Activated CD4-positive, alpha-beta T cell treated with anti-CD3 and anti-CD28 coated beads, Interleukin-2, amount 50 U/mL, for 1 hour (primary cell): ENCODE results near the gene DDIAS.
"Not testable (repeated sequence)": the region's sequence is repeated elsewhere in the genome, so short reads cannot be mapped to it uniquely, and the experiment has no call there.

Experiments
- DNase-seq: peaks from one replicate; pipeline ENCODE4 v3.0.0-alpha.2; 2020

The DDIAS gene, protein sequence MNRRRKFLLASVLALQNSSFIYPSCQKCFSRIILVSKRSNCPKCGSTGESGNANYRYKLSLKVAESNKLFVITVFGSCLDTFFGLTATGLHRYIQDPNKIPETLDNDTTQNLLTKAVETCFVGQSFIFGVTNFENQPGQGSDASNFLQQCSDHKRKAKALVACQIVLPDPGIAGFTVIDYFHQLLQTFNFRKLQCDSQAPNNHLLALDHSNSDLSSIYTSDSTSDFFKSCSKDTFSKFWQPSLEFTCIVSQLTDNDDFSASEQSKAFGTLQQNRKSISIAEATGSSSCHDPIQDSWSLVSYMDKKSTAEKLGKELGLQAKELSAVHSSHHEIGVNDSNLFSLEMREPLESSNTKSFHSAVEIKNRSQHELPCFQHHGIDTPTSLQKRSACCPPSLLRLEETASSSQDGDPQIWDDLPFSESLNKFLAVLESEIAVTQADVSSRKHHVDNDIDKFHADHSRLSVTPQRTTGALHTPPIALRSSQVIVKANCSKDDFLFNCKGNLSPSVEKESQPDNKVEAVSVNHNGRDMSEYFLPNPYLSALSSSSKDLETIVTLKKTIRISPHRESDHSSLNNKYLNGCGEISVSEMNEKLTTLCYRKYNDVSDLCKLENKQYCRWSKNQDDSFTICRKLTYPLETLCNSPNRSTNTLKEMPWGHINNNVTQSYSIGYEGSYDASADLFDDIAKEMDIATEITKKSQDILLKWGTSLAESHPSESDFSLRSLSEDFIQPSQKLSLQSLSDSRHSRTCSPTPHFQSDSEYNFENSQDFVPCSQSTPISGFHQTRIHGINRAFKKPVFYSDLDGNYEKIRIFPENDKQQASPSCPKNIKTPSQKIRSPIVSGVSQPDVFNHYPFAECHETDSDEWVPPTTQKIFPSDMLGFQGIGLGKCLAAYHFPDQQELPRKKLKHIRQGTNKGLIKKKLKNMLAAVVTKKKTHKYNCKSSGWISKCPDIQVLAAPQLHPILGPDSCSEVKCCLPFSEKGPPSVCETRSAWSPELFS

DNA sequence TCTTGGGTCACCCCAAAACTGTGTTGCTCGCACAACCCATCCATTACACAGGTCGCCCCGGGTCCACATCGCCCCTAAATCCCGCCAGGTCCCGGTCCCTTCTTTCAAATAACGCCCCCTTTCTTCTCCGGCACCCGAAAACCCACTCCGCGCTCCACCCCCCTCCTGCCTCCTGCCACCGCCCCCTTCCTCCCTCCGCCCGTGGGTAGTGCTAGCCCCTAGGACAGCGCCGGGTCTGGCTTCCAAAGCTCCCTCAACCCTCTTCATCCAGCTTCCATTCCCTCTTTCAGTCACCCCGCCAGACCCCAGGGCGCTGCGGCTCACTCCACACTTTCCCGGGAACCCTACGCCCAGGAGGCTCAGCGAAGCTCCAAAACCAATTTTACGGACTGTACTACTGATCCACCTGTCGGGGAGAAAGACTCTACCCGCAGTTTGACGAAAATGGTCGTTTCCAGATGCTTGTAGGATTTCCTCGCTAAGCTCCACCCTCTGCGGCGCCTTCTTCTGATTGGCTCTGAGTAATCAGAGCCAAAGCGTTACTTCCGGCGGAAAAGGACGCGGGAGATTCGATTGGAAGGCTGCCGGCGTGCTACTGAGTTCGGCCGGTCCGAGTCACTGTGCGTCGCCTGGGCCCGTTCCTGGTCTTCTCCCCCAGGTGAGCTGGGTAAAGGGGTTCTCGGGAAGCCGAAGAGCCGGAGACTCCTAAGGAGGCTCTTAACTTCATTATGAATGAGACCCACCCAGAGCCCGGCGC, at the start of gene DDIAS:
Gene DDIAS (plus strand): TSS at position 572 of the 757 bp plus-strand sequence. CDS start 13,003 bp downstream, outside the sequence.
- peak; percentile 92 for DNase-seq

DNA sequence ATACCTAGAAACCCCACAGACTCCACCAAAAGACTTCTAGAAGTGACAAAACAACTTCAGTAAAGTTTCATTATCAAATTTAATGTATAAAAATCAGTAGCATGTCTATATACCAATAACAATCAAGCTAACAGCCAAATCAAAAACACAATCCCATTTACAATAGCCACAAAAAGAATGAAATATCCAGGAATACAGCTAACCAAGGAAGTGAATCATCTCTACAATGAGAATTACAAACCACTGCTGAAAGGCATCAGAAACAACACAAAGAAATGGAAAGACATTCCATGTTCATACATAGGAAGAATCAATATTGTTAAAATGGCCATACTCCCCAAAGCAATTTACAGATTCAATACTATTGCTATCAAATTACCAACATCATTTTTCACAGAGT, 47.3 kb upstream of the DDIAS start:
- no peak for DNase-seq

DNA sequence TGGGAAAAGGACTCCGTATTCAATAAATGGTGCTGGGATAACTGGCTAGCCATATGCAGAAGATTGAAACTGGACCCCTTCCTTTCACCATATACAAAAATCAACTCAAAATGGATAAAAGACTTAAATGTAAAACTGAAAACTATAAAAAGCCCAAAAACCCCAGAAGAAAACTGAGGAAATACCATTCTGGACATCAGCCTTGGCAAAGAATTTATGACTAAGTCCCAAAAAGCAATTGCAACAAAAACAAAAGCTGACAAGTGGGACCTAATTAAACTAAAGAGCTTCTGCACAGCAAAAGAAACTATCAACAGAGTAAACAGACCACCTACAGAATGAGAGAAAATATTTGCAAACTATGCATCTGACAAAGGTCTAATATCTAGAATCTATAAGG, 46.6 kb upstream of the DDIAS start:
- DNase-seq: not testable (repeated sequence)

DNA sequence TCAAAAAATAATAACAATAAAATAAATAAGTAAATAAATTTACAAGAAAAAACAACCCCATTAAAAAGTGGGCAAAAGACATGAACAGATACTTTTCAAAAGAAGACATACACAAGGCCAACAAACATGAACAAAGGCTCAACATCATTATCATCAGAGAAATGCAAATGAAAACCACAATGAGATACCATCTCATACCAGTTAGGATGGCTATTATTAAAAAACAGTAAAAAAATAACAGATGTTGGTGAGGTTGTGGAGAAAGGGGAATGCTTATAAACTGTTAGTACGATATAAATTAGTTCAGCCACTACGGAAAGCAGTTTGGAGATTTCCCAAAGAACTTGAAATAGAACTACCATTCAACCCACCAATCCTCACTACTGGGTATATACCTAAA, 45.9 kb upstream of the DDIAS start:
- DNase-seq: no peak

DNA sequence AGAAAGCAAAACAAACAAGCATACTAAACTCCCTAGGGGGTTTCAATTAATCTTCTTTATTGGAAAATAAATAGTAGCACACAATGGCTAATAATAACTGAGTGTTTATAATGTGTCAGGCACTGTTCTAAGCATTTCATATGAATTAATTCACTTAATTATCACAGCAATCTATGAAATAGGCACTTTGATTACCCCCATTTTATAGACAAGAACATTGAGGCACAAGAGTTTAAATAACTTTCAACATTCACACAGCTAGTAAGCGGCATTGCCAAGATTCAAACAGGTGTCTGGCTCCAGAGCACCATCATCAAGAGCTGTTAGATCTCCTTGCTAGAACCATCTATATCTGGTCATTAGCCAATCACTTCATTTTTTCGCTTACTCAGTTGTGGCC, 44.4 kb upstream of the DDIAS start:
- no peak for DNase-seq

DNA sequence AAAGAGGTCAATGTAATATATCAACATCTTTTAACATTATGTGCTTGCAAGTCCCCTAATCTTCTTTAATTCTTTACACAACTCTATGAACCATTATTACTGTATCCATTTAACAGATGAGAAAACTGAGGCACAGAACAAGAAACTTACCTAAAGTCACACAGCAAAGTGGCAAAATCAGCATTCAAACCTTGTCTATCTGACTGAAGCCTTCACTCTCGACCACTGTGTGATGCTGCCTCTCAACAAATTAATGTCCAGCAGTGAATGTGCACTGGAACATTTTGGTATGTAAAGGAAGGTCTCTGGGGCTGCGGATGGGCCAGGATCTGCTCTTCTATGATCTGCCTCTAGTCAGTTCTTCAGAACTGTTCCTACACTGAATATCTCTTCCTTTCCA, 43.4 kb upstream of the DDIAS start:
- no peak for DNase-seq

DNA sequence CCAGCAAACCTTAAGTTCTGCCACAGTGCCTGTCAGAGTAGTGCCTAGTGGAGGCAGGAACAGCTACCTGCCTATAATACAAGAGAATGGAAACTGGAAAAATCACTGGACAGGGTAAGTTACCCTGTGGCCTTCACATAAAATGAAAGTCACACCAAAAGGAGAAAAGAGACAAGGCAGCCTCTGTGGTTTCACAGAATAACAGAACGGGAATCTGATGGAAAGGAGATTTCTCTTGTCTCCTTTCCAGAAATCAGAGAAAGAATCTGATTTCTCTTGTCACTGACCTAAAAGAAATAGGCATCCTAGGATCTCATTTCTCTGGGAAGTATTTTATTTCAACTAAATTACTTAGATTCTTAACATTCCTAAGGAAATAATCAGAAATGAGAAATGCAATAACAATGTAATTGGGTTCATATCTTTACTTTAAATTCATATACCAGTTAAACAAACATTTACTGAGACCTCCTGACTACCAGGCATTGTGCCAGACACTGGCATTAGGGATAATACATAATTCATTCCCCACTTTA, 42.9 kb upstream of the DDIAS start:
- DNase-seq: no peak

DNA sequence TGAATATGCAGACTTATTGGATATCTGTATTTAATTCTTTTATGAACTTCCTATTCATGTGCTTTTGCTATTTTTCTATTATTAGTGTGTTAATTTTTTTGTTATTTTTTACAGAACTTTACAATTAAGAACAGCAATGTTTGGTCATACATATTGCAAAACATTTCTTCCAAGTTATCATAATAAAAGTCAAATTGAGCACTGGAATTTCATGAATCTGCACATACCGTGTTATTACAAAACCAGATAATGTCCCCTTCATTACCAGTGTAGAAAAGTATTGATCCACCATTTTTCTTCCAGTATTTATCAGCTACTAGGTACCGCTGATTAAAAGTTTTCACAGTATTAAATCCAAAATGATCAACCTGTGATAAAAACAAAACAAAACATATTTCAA, 41.8 kb upstream of the DDIAS start:
- DNase-seq: no peak

DNA sequence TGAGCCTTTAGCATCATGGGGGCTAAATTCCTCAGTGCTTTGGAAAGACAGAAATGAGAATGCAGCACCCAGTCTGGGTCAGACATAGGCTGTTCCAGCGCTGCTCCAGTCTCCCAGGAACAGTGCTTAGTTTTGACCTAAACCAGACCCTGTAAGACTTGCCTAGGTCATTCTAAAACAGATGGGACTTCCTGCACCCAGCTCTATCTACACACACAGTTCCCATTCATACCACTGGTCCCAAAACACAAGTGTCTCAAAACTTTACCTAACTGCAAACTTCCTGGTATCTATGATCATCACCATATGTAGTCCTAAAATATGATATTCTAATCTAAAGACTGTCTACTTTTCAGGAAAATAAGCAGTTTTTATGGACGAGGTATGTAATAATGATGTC, 39.2 kb upstream of the DDIAS start:
- DNase-seq: no peak

DNA sequence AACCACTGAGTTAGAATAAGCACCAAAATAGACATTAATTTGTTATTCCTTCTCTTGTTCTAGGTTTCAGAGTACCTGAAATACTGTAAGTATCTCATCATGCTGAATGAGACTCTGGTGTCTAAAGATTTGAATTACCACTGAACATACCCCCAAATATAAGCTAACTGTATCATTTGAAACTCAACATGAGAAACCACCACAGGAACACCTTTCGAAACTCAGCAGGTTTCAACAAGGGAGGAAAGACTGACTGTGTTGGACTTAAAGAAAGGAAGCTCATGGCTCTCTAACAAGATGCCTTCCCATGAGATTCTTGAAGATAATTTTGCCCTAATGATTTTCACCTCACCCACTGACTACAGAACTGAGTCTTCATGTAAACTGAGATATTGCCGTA, 38.3 kb upstream of the DDIAS start:
- no peak for DNase-seq

DNA sequence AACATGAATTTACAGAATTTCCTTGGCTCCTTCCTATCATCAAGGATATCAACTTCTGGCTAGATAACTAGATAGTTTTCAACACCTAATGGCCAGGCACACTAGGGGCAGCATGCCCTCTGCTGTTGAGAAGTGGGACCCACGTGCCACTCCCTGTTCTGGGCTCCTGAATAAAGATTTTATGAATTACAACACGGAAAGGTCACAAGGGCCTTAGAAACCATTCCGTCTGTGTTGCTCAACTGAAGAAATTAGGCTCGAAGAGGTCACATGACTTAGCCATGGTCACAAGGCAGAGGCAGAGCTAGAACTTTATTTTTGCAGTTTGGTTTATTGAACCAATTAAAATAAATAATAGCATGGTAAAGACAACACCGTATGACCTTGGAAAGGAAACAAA, 37.3 kb upstream of the DDIAS start:
- DNase-seq: peak; percentile 22

DNA sequence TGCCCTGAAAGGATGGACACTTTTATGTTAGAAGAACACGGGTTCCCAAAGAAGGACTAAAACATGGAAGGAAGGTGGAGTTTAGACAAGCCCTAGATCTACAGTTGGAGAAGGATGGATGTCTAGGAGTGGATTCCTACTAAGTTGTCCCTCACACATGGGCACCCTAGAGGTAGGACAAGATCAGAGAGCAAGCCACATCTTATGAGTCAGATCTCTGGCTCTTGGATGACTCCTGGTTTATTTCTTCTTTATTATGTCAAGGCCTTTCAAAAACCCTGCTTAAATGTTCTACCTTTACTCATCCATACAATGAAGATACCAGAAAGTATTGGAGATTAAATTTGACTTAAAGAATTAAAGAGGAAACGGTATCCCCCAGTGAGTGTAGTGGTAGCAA, 35.7 kb upstream of the DDIAS start:
- DNase-seq: no peak

DNA sequence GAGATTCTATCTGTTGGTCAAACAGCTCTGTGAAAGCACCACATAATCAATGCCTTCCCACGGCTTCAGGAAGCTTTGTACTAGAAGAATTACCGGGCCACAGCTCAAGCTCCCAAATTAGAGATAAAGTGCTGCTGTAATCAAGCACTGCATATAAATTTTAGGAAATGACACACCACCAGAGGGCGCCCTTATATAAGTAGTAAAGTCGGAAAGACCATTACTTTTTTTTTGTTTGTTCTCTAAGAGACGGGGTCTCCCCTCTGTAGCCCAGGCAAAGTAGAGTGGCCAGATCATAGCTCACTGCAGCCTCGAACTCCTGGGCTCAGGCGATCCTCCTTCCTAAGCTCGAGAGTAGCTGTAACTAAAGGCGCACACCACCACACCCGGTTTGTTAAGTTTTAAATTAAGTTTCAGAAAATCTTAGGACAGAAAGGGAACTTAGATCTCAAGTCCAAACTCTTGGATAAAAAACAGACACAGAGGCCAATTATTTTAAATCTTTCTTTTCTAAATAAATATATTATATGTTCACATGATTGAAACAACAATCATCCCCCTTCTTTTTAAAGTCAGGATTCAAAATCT, 33.9 kb upstream of the DDIAS start:
- peak; percentile 74 for DNase-seq

DNA sequence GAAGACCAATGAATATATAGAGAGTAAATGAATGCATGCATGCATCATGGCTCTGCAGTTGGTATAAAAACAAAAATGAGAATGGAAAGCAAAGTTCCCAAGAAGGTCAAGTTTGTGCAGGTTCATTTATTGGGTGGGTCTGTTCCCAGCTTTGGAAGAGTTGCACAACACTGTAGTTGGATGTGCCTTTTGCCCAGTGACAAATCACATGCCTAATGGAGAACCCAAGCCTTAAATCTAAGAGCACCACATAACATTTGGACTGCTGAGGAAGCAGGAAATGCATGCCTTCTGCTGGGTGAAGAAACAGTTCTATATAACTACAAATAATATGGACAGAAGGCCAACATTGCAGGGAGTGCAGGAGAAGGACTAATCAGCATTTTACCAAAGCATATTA, 31.9 kb upstream of the DDIAS start:
- no peak for DNase-seq

DNA sequence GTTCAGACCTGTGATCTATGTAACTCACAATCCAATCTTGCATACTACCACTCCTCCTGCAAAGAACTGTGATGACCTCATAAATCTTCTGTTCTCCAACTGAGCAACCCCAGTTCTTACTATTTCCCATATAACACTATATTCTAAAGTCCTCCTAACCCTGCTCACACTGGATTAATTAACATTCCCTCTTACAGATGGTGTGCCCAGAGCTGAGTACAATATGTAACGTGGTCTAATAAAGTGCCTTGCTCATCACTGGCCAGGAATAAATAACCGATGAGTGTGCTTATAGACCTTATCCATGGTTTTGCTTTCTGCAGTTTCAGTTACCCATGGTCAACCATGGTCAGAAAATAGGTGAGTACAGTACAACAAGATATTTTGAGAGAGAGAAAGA, 29.9 kb upstream of the DDIAS start:
- DNase-seq: no peak

DNA sequence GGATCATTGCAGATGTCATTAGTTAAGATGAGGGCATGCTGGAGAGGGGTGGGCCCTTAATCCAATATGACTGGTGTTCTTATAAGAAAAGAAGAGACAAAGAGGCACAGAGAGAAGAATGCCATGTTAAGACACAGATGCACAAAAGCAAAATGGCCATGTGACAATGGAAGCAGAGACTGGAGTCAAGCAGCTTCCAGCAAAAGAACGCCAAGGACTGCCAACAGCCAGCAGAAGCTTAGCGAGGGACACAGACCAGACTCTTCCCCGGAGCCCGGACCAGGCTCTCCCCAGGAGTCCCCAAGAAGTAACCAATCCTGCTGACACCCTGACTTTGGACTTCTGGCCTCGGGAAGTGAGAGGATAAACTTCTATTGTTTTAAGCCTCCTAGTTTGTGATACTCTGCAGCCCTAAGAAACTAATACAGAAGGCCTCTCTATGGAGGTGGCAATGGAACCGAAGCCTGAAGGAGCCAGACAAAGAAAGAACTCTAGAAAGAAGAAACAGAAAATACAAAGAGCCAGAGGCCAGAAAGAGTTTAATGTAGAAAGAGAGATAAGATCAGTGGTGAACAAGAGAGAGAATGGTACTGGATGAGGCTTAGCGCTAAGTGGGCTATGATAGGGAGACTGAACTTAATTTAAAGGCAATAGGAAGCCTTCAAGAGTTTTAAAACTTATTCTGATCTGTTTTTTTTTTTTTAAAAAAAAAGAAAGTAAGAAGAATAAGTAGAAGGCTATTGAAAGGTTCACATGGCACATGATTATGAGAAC, 29.0 kb upstream of the DDIAS start:
- no peak for DNase-seq

DNA sequence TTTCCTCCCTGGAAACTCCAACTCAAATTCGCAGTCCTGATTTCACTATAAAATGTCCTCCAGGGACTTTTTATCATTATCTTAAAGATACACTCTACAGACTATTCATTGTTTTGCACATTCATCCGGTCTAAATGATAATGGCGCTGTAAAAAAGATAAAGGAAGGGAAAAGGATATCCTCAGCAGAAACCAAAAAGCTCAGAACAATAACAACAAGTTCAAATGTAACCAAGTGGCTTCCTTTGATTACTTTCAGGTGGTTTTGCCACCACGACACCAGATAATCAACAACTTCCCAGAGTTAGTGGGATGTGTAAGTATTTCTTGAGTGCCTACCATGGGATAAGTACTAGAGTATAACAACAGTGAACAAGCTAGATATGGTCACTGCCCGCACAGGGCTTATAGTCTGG, 27.6 kb upstream of the DDIAS start:
- no peak for DNase-seq

DNA sequence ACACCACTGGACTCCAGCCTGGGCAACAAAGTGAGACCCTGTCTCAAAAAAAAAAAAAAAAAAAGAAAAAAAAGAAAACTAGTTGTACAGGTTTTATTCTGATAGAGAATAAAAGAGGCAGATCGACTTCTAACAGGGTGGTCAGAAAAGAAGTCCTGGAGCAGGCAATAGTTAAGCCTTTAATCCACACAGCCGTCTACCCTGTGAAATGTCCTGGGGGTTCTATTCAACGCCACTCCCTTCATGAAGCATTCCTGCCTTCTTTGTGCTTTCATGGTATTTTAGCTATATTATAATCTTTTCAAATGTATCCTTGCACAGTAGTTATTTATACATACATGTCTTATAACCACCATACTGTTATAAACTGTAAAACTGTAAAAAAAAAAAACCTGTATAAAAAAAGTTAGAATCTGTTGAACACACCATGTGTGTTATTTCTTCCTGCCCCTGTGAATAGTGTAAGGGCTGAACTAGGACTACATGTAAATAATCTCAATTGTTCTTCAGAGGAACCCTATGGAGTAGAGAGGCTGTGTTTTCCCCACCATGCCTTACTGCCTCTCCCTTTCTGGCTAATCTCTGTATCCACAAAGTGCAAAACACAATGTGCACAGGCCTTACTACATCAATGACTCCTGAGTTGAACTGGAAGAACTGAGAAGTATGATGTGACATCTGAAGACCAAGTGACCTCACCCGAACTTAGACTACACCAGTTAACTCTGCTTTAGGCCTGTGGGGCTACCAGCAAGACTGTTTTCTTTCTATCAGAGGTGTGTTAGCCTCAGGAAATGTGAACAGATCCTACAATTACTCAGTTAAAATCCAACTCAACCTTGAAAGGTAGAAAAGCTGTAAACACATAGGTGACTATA, 26.7 kb upstream of the DDIAS start:
- no peak for DNase-seq

DNA sequence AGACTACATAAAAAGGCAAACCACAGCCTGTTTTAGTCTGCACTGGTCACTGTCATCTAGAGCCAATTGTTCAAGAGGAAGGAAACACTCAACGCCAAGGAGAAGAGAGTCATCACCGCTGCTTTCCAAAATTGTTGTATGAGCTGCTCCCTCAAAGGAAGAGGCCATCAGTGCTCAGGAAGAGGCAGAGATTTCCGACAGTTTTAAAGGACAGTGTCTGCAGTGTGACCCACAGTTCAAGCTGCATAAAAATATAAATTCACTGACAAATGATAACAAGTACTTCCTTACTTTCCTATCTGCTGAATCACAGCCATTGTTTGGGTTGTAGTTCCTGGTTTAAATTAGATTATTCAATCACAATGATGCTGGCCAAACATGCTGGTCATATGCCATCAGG, 17.7 kb upstream of the DDIAS start:
- no peak for DNase-seq
